Liver (tissue), 9 donors: ENCODE measurements around the gene UBE2V1. TPM values are rescaled to one million over a fixed set of nuclear protein-coding genes. Genes with fewer than 3 reads are reported as not detected.
"Not testable (repeated sequence)": the region's sequence is repeated elsewhere in the genome, so short reads cannot be mapped to it uniquely, and the experiment has no call there.

ENCODE experiments used
- DNase-seq: peaks from one replicate; pipeline ENCODE4 v3.0.0-alpha.2; 2017; ENCODE audit warnings: low spot score
- H3K27ac ChIP-seq, 2 donors: one replicate each; pipeline ENCODE4 v1.7.0; 2013; ENCODE audit warnings: inconsistent platforms in 2 of 2, low read length in 2 of 2, control low read depth in 1 of 2, low read depth in 1 of 2, mild to moderate bottlenecking in 1 of 2
- H3K27me3 ChIP-seq, 4 donors: one replicate each; pipeline versions ENCODE4 v1.6.1 to v1.7.0; 2013; ENCODE audit warnings: low read length in 3 of 4, inconsistent platforms in 1 of 4, mild to moderate bottlenecking in 1 of 4, moderate library complexity in 1 of 4; ENCODE audit not compliant: control insufficient read depth in 4 of 4, insufficient read depth in 4 of 4
- H3K36me3 ChIP-seq, 4 donors: one replicate each; pipeline versions ENCODE4 v1.6.1 to v1.7.0; 2013; ENCODE audit warnings: low read length in 3 of 4, mild to moderate bottlenecking in 3 of 4, low read depth in 1 of 4, moderate library complexity in 1 of 4; ENCODE audit not compliant: control insufficient read depth in 4 of 4, insufficient read depth in 3 of 4
- H3K4me1 ChIP-seq, 4 donors: one replicate each; pipeline versions ENCODE4 v1.6.1 to v1.7.0; 2013; ENCODE audit warnings: low read length in 3 of 4, mild to moderate bottlenecking in 3 of 4, moderate library complexity in 1 of 4; ENCODE audit not compliant: control insufficient read depth in 4 of 4, insufficient read depth in 4 of 4
- H3K4me3 ChIP-seq, 3 donors: one replicate each; pipeline versions ENCODE4 v1.6.1 to v1.7.0; 2013; ENCODE audit warnings: low read length in 3 of 3, control low read depth in 1 of 3, low read depth in 1 of 3, mild to moderate bottlenecking in 1 of 3
- H3K9ac ChIP-seq, 2 donors: one replicate each; pipeline ENCODE4 v1.7.0; 2013; ENCODE audit warnings: low read length in 2 of 2, mild to moderate bottlenecking in 2 of 2, moderate library complexity in 2 of 2, control low read depth in 1 of 2, low read depth in 1 of 2
- H3K9me3 ChIP-seq, 4 donors: one replicate each; pipeline versions ENCODE4 v1.6.1 to v1.7.0; 2013; ENCODE audit warnings: low read length in 3 of 4; ENCODE audit not compliant: control insufficient read depth in 4 of 4
- GABPA ChIP-seq, 2 donors: IDR thresholded peaks in 1 of 2; conservative IDR thresholded peaks in 1 of 2; 2 replicates each; pipeline ENCODE4 v1.6.1; 2016; ENCODE audit warnings: antibody characterized with exemption in 2 of 2, mild to moderate bottlenecking in 1 of 2, moderate library complexity in 1 of 2
- HNF4A ChIP-seq, 2 donors: conservative IDR thresholded peaks; 2 replicates each; pipeline ENCODE4 v1.6.1; 2016; ENCODE audit warnings: antibody characterized with exemption in 2 of 2, mild to moderate bottlenecking in 2 of 2
- HNF4G ChIP-seq: IDR thresholded peaks from 2 replicates; pipeline ENCODE4 v1.6.1; 2016; ENCODE audit warnings: antibody characterized with exemption
- JUND ChIP-seq, 2 donors: IDR thresholded peaks; 2 replicates each; pipeline ENCODE4 v1.6.1; 2016; ENCODE audit warnings: antibody characterized with exemption in 2 of 2
- REST ChIP-seq: IDR thresholded peaks from 2 replicates; pipeline ENCODE4 v1.6.1; 2016; ENCODE audit warnings: antibody characterized with exemption, mild to moderate bottlenecking
- RXRA ChIP-seq, 2 donors: IDR thresholded peaks; 2 replicates each; pipeline ENCODE4 v1.6.1; 2017 to 2018; ENCODE audit warnings: antibody characterized with exemption in 2 of 2, mild to moderate bottlenecking in 1 of 2
- SP1 ChIP-seq: IDR thresholded peaks from 2 replicates; pipeline ENCODE4 v1.6.1; 2018; ENCODE audit warnings: antibody characterized with exemption, mild to moderate bottlenecking
- YY1 ChIP-seq: IDR thresholded peaks from 2 replicates; pipeline ENCODE4 v1.6.1; 2016; ENCODE audit warnings: antibody characterized with exemption, mild to moderate bottlenecking
- ZBTB33 ChIP-seq: IDR thresholded peaks from 2 replicates; pipeline ENCODE4 v1.6.1; 2016; ENCODE audit warnings: antibody characterized with exemption
- WGBS: extraction: QIAGEN DNeasy Blood & Tissue Kit; methylation state at CpG from one replicate; pipeline ENCODE4 v1.1.7; 2013; 5-methylcytosine and 5-hydroxymethylcytosine counted together
- polyA plus RNA-seq, 2 donors: library from polyadenylated mRNA; stranded (reverse) in 1 of 2; unstranded in 1 of 2; fragments of 200-250 nt in 1 of 2; fragments of >200 nt in 1 of 2; fragmentation: Nextera tagmentation in 1 of 2; extraction: Ambion mirVana in 1 of 2; gene quantifications; one replicate each; pipeline versions ENCODE4 v1.2.1 to v1.2.3, GENCODE V29; 2013 to 2015
- total RNA-seq, 2 donors: library from RNA; depleted of rRNA; stranded (reverse); fragments of >200 nt; gene quantifications; one replicate each; pipeline ENCODE4 v1.2.3, GENCODE V29; 2014
- donor health status: healthy.
- donor health status: healthy.
- donor health status: healthy.
- donor health status: healthy.
- donor health status: healthy.

The UBE2V1 gene
- total and polyA plus RNA-seq, 4 donors: 27.9 to 53.0 (median 34.2) TPM

- no peak for TF ChIP-seq HNF4G
- TF ChIP-seq RXRA (IDR thresholded peaks at IDR 0.05): no peak
- TF ChIP-seq REST: no peak
- no peak for TF ChIP-seq HNF4A (conservative IDR thresholded peaks at IDR 0.05)
- TF ChIP-seq JUND (IDR thresholded peaks at IDR 0.05): no peak
- WGBS: 90% methylated on average over 3 of the region's 3 CpGs
- H3K4me3 ChIP-seq: no peak overlapping the region
- no peaks in the 10 kb centered on the region for H3K36me3 ChIP-seq
- no peak overlapping the region for H3K9ac ChIP-seq
- no peaks in the 10 kb centered on the region for H3K9me3 ChIP-seq
- H3K27me3 ChIP-seq: no peaks in the 10 kb centered on the region
- H3K4me1 ChIP-seq: no peaks in the 10 kb centered on the region
- DNase-seq: no peak
- H3K27ac ChIP-seq: no peak overlapping the region
These were observed 47.7 kb downstream of the UBE2V1 start for GRCh38 chr20:50065325-50065615.

GRCh38 chr20:50063763-50064162 is 49.2 kb downstream of the UBE2V1 start:
- DNase-seq, H3K4me3 ChIP-seq, H3K9ac ChIP-seq, H3K27ac ChIP-seq, H3K36me3 ChIP-seq, H3K9me3 ChIP-seq, H3K27me3 ChIP-seq, H3K4me1 ChIP-seq: not testable (repeated sequence)
- 94% methylated on average over 6 of the region's 6 CpGs for WGBS

GRCh38 chr20:50062006-50062838 is 50.7 kb downstream of the UBE2V1 start:
- Histone ChIP-seq H3K36me3 (no peaks in the 10 kb centered on the region), H3K9ac (no peak overlapping the region), H3K27ac (no peak overlapping the region), H3K27me3 (no peaks in the 10 kb centered on the region), H3K4me1 (no peaks in the 10 kb centered on the region), H3K4me3 (no peak overlapping the region), H3K9me3 (no peaks in the 10 kb centered on the region)
- TF ChIP-seq YY1: no peak
- TF ChIP-seq REST: no peak
- TF ChIP-seq SP1: no peak
- no peak for TF ChIP-seq ZBTB33
- no peak for TF ChIP-seq GABPA (IDR thresholded peaks at IDR 0.05 in 1 of 2, conservative IDR thresholded peaks at IDR 0.05 in 1 of 2)
- no peak for DNase-seq
- 86% methylated on average over 13 of the region's 13 CpGs for WGBS
